Stomach (tissue), 4 donors: ENCODE results near the gene MAN1B1.

Experiments
- POLR2A ChIP-seq, 4 donors: fragments of 450-650 bp; IDR thresholded peaks; one replicate each; pipeline ENCODE4 v1.6.1; 2016; ENCODE audit warnings: antibody characterized with exemption in 4 of 4, control low read depth in 2 of 4, mild to moderate bottlenecking in 1 of 4, moderate library complexity in 1 of 4
- TF ChIP-seq, protein P1 (sequence below), 7 experiments: fragments of 450-650 bp in 4 of 7; fragments of 200-600 bp in 3 of 7; sonication (generic) in 3 of 7; IDR thresholded peaks; one replicate each; pipeline ENCODE4 v1.5.1; 2016 to 2019; ENCODE audit warnings: antibody characterized with exemption in 7 of 7, control low read depth in 2 of 7, mild to moderate bottlenecking in 1 of 7

DNA sequence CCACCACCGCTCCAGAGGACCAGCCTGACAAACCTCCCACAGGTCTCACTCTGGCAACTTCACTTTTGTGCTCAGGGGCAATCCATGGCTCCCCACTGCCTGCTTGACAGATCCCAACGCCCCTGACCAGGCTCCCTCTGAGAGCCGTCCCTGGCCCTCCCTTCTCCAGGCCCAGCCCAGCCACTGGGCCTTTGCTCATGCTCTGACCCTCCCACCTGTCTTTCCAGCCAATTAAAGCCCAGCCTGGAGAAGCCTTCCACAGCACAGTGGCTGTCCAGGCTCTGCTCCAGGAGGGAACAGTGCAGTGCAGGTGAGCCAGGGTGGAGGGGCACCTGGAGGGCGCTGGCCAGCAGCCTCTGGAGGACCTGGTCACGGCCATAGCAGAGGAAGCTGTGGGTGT is 36.2 kb upstream of the MAN1B1 start:
- TF ChIP-seq, protein P1, sequence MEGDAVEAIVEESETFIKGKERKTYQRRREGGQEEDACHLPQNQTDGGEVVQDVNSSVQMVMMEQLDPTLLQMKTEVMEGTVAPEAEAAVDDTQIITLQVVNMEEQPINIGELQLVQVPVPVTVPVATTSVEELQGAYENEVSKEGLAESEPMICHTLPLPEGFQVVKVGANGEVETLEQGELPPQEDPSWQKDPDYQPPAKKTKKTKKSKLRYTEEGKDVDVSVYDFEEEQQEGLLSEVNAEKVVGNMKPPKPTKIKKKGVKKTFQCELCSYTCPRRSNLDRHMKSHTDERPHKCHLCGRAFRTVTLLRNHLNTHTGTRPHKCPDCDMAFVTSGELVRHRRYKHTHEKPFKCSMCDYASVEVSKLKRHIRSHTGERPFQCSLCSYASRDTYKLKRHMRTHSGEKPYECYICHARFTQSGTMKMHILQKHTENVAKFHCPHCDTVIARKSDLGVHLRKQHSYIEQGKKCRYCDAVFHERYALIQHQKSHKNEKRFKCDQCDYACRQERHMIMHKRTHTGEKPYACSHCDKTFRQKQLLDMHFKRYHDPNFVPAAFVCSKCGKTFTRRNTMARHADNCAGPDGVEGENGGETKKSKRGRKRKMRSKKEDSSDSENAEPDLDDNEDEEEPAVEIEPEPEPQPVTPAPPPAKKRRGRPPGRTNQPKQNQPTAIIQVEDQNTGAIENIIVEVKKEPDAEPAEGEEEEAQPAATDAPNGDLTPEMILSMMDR (IDR thresholded peaks at IDR 0.05), result no peak
- TF ChIP-seq POLR2A (IDR thresholded peaks at IDR 0.05), result no peak
